Activated CD8-positive, alpha-beta memory T cell treated with anti-CD3 and anti-CD28 coated beads for 48 hours (primary cell): ENCODE results near the gene ADAMTS17.

Experiments
- DNase-seq, 3 experiments: peaks; one replicate each; pipeline ENCODE4 v3.0.0-alpha.2; 2020; ENCODE audit warnings: low read depth in 2 of 3, low spot score in 2 of 3

The ADAMTS17 gene

GRCh38 chr15:100054539-100054938, 287.2 kb downstream of the ADAMTS17 start:
- no peak for DNase-seq

GRCh38 chr15:100053474-100054121, 288.2 kb downstream of the ADAMTS17 start:
- DNase-seq = no peak

- no peak for DNase-seq
Measured at GRCh38 chr15:100052716-100053473, 288.9 kb downstream of the ADAMTS17 start.

GRCh38 chr15:100050877-100051786, 290.6 kb downstream of the ADAMTS17 start:
- no peak for DNase-seq

- no peak for DNase-seq
Measured at GRCh38 chr15:100049936-100050876, 291.6 kb downstream of the ADAMTS17 start.

GRCh38 chr15:100049483-100049882, 292.3 kb downstream of the ADAMTS17 start:
- no peak for DNase-seq

GRCh38 chr15:100048736-100049135, 293.0 kb downstream of the ADAMTS17 start:
- DNase-seq = no peak

- no peak for DNase-seq
Measured at GRCh38 chr15:100043692-100044091, 298.1 kb downstream of the ADAMTS17 start.

- DNase-seq = no peak
Measured at GRCh38 chr15:100043068-100043641, 298.6 kb downstream of the ADAMTS17 start.

- no peak for DNase-seq
Measured at GRCh38 chr15:100042558-100042957, 299.2 kb downstream of the ADAMTS17 start.

GRCh38 chr15:100041127-100041828, 300.5 kb downstream of the ADAMTS17 start:
- no peak for DNase-seq

- no peak for DNase-seq
Measured at GRCh38 chr15:100039994-100040393, 301.8 kb downstream of the ADAMTS17 start.

GRCh38 chr15:100038736-100039135, 303.0 kb downstream of the ADAMTS17 start:
- DNase-seq = no peak

GRCh38 chr15:100037901-100038300, 303.9 kb downstream of the ADAMTS17 start:
- DNase-seq = no peak

- DNase-seq = no peak
Measured at GRCh38 chr15:100036015-100036414, 305.8 kb downstream of the ADAMTS17 start.

GRCh38 chr15:100034191-100034590, 307.6 kb downstream of the ADAMTS17 start:
- no peak for DNase-seq

- DNase-seq = no peak
Measured at GRCh38 chr15:100033140-100033857, 308.5 kb downstream of the ADAMTS17 start.

GRCh38 chr15:100032358-100033085, 309.3 kb downstream of the ADAMTS17 start:
- no peak for DNase-seq
